ENCODE data around the gene HRAS.
A peak's percentile ranks its signal among the peaks of the same experiment; 100 is the strongest.
"Not testable (repeated sequence)": the region's sequence is repeated elsewhere in the genome, so short reads cannot be mapped to it uniquely, and the experiment has no call there.

Gene HRAS

DNA sequence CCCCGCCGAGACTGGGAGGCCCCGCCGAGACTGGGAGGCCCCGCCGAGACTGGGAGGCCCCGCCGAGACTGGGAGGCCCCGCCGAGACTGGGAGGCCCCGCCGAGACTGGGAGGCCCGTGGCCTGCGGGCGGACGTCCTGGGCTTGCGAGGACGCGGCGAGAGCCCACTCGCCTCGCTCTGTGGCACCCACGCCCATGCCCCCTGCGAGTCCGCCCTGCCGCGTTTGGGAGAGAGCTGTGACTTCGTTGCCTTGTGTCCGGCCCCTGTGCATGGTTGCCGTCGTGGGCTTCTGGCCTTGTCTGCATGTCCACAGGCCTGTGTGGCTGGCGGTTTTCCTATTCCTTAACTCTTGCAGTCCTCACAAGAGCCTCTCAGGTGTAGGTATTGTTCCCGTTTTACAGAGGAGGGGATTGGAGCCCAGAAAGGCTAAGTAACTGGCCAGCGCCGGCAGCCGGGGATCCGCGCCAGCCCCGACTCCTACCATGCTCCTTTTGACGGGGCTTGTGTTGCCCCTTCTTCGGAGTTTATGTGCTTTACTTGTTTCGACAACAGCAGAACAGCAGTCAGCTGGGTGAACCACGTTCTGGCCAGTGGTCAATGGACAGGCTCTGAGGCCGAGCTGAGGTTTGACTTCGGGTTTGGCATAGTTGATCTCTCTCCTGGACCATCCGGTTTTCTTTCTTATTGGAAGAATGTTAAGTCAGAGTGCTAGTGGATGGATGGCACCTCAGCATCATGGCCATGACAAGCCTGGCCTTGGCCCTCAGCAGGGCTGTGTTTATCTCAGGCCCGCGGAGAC is 41.6 kb upstream of the HRAS start:
- no peaks in the 10 kb centered on the region for H3K9me3 ChIP-seq (ENCODE audit: low read depth, low read length)
- H3K9ac ChIP-seq (ENCODE audit: insufficient read length) = peak overlapping the region; percentile 100
- peaks cover 10% of the 10 kb centered on the region; the same call in 1 of the 2 replicates for H3K36me3 ChIP-seq (ENCODE audit: insufficient read depth, low read length)
- H3K27ac ChIP-seq = peak overlapping the region; percentile 19; the same call in 1 of the 2 replicates
- H3K4me3 ChIP-seq = peak overlapping the region; percentile 96
- TF ChIP-seq FOXP2 (optimal IDR thresholded peaks at IDR 0.05; ENCODE audit: control extremely low read depth, extremely low read length, insufficient read depth) = no peak
- TF ChIP-seq POLR2AphosphoS5 (IDR thresholded peaks at IDR 0.05; ENCODE audit: borderline replicate concordance, low read depth, low read length) = no peak
- no peak for TF ChIP-seq EZH2 (IDR thresholded peaks at IDR 0.05)
- no peak for DNase-seq (ENCODE audit: low read depth, low spot score)

DNA sequence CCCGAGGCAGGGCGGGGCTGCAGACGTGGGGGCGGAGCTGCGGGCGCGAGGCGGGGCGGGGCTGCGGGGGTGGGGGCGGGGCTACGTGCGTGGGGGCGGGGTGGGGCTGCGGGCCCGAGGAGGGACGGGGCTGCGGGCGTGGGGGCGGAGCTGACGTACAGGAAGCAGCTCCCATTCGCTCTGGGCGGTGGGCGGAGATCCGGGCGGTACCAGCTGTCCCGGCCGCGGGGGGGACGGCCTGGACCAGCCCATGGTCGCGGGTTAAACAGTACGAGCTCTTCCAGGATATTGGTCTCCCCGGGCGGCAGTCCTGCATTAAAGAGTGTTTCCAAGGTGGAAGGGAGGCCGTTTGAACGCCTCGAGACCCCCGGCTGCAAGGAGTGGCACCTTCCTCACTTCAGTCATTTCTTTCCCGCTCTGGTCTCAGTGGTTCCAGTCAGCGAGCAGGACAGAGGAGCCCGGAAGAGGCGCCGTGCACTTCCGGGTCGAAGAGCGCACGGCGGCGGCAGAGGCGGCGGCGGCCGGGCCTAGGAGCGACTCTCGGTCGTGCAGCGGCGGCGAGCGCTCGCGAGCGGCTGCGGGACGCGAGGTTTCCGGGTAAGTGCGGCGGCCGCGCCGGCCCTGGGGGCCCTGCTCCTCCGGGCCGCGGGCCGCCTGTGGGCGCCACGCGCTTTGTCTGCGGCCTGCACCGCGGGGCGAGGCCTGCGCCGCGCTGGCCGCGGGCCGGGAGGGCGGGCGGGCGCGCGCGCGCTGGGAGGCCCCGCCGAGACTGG is 40.8 kb upstream of the HRAS start, which contains the start of gene PHRF1:
Gene PHRF1, plus strand, starts transcription at position 475 of the 773 bp plus-strand sequence. CDS start 5,043 bp downstream, outside the sequence.
- H3K4me3 ChIP-seq = peak within 1 kb of the TSS; percentile 96

DNA sequence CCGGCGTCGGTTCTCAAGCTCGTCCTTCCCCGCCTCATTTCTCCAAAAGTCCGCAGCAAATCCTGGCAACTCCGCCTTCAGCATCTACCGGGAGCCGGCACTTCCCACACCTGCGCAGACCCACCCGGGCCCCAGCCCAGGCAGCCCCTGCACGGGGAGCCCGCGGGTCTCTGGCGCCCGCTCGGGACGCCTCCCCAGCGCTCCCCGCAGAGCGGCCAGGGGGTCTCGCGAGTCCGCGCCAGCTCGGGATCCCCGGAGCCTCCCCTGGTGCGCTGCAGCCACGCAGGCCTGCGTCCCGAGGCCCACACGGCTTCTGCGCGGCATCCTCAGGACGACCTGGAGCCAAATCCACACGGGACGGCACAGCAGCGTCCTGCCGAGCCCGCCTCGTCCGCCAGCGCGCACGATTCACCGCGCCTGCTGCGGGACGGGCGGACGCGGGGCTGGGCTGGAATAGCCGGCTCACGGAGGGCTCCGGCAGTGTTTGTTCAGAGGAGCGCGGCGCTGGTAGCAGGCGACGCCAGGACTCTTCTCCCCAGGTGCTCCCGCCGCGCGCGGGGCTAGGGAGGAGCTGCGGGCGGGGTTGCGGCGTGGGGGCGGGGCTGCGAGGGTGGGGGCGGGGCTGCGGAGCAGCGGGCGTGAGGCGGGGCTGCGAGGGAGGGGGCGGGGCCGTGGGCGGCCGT is 40.1 kb upstream of the HRAS start:
- Histone ChIP-seq H3K9me3 (ENCODE audit: low read depth, low read length) (no peaks in the 10 kb centered on the region), H3K4me3 (peak overlapping the region; percentile 92), H3K9ac (ENCODE audit: insufficient read length) (peak overlapping the region; percentile 74), H3K36me3 (ENCODE audit: insufficient read depth, low read length) (no peaks in the 10 kb centered on the region; the same call in 1 of the 2 replicates), H3K27ac (peak overlapping the region; percentile 1; the same call in 1 of the 2 replicates)
- DNase-seq (ENCODE audit: low read depth, low spot score) = no peak
- TF ChIP-seq EZH2 (IDR thresholded peaks at IDR 0.05) = no peak
- TF ChIP-seq POLR2AphosphoS5 (IDR thresholded peaks at IDR 0.05; ENCODE audit: borderline replicate concordance, low read depth, low read length) = peak; percentile 77
- no peak for TF ChIP-seq FOXP2 (optimal IDR thresholded peaks at IDR 0.05; ENCODE audit: control extremely low read depth, extremely low read length, insufficient read depth)

More for the DNA sequence above, 40.8 kb upstream of the HRAS start, which contains the start of gene PHRF1:
- peak within 1 kb of the TSS; percentile 100 for H3K9ac ChIP-seq (ENCODE audit: insufficient read length)
- TF ChIP-seq EZH2 (IDR thresholded peaks at IDR 0.05) (no peak), FOXP2 (optimal IDR thresholded peaks at IDR 0.05; ENCODE audit: control extremely low read depth, extremely low read length, insufficient read depth) (no peak), POLR2AphosphoS5 (IDR thresholded peaks at IDR 0.05; ENCODE audit: borderline replicate concordance, low read depth, low read length) (peak; percentile 81)
- peak; percentile 83 for DNase-seq (ENCODE audit: low read depth, low spot score)
- H3K36me3 ChIP-seq (ENCODE audit: insufficient read depth, low read length) = peaks cover 2% of the 10 kb centered on the region; the same call in 1 of the 2 replicates
- H3K27ac ChIP-seq = peak within 1 kb of the TSS; percentile 100
- no peaks in the 10 kb centered on the region for H3K9me3 ChIP-seq (ENCODE audit: low read depth, low read length)

DNA sequence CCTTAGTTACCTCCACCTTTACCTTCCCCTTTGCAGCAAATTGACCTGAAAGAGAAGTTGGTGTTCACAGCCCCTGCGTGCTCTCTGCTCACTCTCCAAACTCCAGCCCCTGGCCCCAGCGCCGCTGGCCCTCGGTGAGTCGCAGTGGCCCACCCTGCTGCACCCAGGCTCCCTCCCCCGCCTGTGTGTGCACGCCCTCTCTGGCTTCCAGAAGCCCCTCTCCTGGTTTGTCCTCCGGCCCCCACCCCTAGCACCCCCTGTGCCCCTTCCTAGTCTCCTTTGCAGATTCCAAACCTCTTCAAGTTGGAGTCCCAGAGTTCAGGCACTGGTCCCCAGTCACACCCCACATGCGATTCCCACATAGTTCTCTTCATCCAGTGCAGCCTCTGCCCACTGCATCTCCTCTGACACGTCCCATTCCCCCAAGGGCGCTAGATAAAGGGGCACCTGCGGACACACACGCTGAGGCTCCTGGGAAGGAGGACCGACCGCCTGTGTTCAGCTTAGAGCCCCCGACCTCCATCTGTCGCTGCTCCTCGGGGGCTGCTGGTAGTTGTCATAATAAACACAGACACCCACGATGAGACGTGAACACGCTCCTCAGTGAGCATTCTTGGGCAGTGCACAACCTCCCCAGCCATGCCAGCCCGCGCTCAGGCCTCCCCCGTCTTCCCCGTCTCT is 39.4 kb upstream of the HRAS start:
- peak overlapping the region; percentile 74 for H3K9ac ChIP-seq (ENCODE audit: insufficient read length)

DNA sequence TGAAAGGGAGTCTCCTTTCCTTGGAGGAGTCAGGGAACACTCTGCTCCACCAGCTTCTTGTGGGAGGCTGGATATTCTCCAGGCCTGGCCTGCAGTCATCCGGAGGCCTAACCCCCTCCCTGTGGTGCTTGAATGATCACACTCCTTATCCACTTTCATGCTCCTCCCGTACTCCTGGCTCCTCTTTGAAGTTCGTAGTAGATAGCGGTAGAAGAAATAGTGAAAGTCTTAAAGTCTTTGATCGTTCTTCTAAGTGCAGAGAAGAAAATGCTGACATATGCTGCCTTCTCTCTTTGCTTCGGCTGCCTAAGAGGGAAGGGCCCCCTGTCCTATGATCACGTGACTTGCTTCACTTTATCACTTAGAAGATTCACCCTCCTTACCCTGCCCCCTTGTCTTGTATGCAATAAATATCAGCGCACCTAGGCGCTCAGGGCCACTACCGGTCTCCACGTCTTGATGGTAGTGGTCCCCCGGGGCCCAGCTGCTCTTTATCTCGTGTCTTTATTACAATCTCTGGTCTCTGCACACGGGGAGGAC is 38.7 kb upstream of the HRAS start:
- peak overlapping the region; percentile 91 for H3K27ac ChIP-seq
- peak overlapping the region; percentile 74 for H3K9ac ChIP-seq (ENCODE audit: insufficient read length)
- TF ChIP-seq POLR2AphosphoS5 (IDR thresholded peaks at IDR 0.05; ENCODE audit: borderline replicate concordance, low read depth, low read length) = 0 out of 2 replicates have a peak, but pooled peaks have one; percentile 34
- H3K4me3 ChIP-seq = peak overlapping the region; percentile 92
- H3K36me3 ChIP-seq (ENCODE audit: insufficient read depth, low read length); H3K9me3 ChIP-seq (ENCODE audit: low read depth, low read length): not testable (repeated sequence)
- peak; percentile 45 for DNase-seq (ENCODE audit: low read depth, low spot score)

More for the DNA sequence above, 39.4 kb upstream of the HRAS start:
- H3K27ac ChIP-seq = peak overlapping the region; percentile 91; the same call in 1 of the 2 replicates
- peak overlapping the region; percentile 92 for H3K4me3 ChIP-seq
- no peak for DNase-seq (ENCODE audit: low read depth, low spot score)
- no peak for TF ChIP-seq EZH2 (IDR thresholded peaks at IDR 0.05)
- no peak for TF ChIP-seq FOXP2 (optimal IDR thresholded peaks at IDR 0.05; ENCODE audit: control extremely low read depth, extremely low read length, insufficient read depth)
- no peaks in the 10 kb centered on the region for H3K9me3 ChIP-seq (ENCODE audit: low read depth, low read length)
- H3K36me3 ChIP-seq (ENCODE audit: insufficient read depth, low read length) = no peaks in the 10 kb centered on the region; the same call in 1 of the 2 replicates

DNA sequence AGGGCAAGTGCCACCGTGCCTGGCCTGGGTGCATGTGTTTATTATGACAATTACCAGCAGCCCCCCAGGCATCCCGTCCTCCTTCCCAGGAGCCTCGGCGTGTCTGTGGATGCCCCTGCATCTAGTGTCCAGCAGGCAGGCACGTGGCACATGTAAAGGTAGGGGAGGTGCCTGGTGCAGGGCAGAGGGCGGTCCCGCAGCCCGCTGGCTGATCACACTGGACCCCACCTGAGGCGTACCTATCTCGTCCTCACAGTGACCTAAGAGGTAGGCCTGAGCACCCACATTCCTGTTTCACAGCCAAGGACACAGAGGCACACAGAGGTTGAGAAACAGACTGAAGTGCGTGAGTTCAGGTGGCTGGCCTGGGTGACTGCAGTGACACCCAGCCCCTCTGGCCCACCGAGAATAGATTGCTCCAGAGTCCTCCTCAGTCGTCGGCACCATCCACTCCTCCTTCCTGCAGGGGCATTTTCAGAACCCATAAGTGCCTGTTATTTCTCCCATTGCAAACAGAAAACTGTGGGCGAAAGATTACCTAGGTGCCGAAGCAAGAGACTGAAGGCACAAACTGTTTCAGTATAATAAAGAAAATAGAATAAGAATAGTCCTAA is 37.9 kb upstream of the HRAS start:
- Histone ChIP-seq H3K9ac (ENCODE audit: insufficient read length) (no peak overlapping the region), H3K9me3 (ENCODE audit: low read depth, low read length) (no peaks in the 10 kb centered on the region), H3K4me3 (no peak overlapping the region), H3K27ac (peak overlapping the region; percentile 91), H3K36me3 (ENCODE audit: insufficient read depth, low read length) (no peaks in the 10 kb centered on the region; the same call in 1 of the 2 replicates)
- DNase-seq (ENCODE audit: low read depth, low spot score) = no peak
- TF ChIP-seq POLR2AphosphoS5 (IDR thresholded peaks at IDR 0.05; ENCODE audit: borderline replicate concordance, low read depth, low read length) (no peak), EZH2 (IDR thresholded peaks at IDR 0.05) (no peak), FOXP2 (optimal IDR thresholded peaks at IDR 0.05; ENCODE audit: control extremely low read depth, extremely low read length, insufficient read depth) (no peak)

DNA sequence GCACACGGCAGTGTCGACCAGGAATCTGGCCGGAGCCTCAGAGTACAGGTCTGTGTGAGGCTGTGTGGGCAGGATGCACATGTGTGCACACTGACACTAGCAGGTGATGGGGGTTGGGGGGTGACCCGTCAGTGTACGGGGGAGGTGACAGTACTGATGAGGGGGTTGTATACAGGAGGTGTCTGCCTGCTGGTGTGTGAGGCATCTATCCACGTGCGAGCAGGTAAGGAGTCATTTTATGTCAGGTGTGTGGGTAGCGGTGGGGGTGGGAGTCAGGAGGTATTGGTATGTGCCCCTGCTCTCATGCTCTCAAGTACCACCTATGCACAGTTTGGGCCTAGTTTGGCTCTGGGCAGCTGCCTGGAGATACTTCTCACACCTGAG is 36.4 kb upstream of the HRAS start:
- Histone ChIP-seq H3K4me3 (no peak overlapping the region), H3K27ac (no peak overlapping the region), H3K9me3 (ENCODE audit: low read depth, low read length) (no peaks in the 10 kb centered on the region), H3K36me3 (ENCODE audit: insufficient read depth, low read length) (no peaks in the 10 kb centered on the region), H3K9ac (ENCODE audit: insufficient read length) (no peak overlapping the region)
- no peak for TF ChIP-seq EZH2 (IDR thresholded peaks at IDR 0.05)
- 0 out of 2 replicates have a peak, but pooled peaks have one; percentile 14 for TF ChIP-seq POLR2AphosphoS5 (IDR thresholded peaks at IDR 0.05; ENCODE audit: borderline replicate concordance, low read depth, low read length)
- no peak for TF ChIP-seq FOXP2 (optimal IDR thresholded peaks at IDR 0.05; ENCODE audit: control extremely low read depth, extremely low read length, insufficient read depth)
- no peak for DNase-seq (ENCODE audit: low read depth, low spot score)
